Gastroesophageal sphincter (tissue), 4 donors: ENCODE measurements around the gene TCAIM. TPM values are rescaled to one million over a fixed set of nuclear protein-coding genes. Genes with fewer than 3 reads are reported as not detected.

ENCODE experiments used
- ATAC-seq: fragments of 150-250 bp; one replicate; pipeline ENCODE4 v1.9.1; 2016; ENCODE audit warnings: mild to moderate bottlenecking, moderate library complexity
- H3K27ac ChIP-seq, 4 donors: fragments of 200-600 bp; sonication (generic) in 3 of 4; 1 replicate in 3 of 4; 2 replicates in 1 of 4; pipeline ENCODE4 v1.5.1; 2016 to 2019
- H3K27me3 ChIP-seq: fragments of 200-600 bp; sonication (generic); one replicate; pipeline ENCODE4 v1.5.1; 2019
- H3K36me3 ChIP-seq, 2 donors: fragments of 200-600 bp; sonication (generic); one replicate each; pipeline ENCODE4 v1.5.1; 2019; ENCODE audit warnings: control low read depth in 1 of 2
- H3K4me1 ChIP-seq, 3 donors: fragments of 200-600 bp; sonication (generic); 1 replicate in 2 of 3; 2 replicates in 1 of 3; pipeline ENCODE4 v1.5.1; 2016 to 2019; ENCODE audit warnings: control low read depth in 2 of 3
- H3K4me3 ChIP-seq, 2 donors: fragments of 200-600 bp; sonication (generic); one replicate each; pipeline ENCODE4 v1.5.1; 2019; ENCODE audit warnings: mild to moderate bottlenecking in 1 of 2, moderate library complexity in 1 of 2
- H3K9me3 ChIP-seq, 3 donors: fragments of 200-600 bp; sonication (generic); one replicate each; pipeline ENCODE4 v1.5.1; 2017 to 2019; ENCODE audit warnings: control low read depth in 2 of 3
- EP300 ChIP-seq: sonication (generic); formaldehyde crosslinking; IDR thresholded peaks from one replicate; pipeline ENCODE4 v1.6.1; 2017; ENCODE audit warnings: antibody characterized with exemption, mild to moderate bottlenecking
- POLR2A ChIP-seq, 2 donors: fragments of 450-650 bp; IDR thresholded peaks; one replicate each; pipeline ENCODE4 v1.6.1; 2017; ENCODE audit warnings: antibody characterized with exemption in 2 of 2, mild to moderate bottlenecking in 2 of 2, moderate library complexity in 1 of 2
- POLR2AphosphoS5 ChIP-seq: sonication (generic); formaldehyde crosslinking; IDR thresholded peaks from one replicate; pipeline ENCODE4 v1.6.1; 2017; ENCODE audit warnings: antibody characterized with exemption
- WGBS, 2 donors: methylation state at CpG; one replicate each; pipeline ENCODE4 v1.1.5; 2018; ENCODE audit warnings: low coverage in 1 of 2; 5-methylcytosine and 5-hydroxymethylcytosine counted together
- total RNA-seq, 4 donors: library from RNA; depleted of rRNA; stranded (reverse); fragments of >200 nt; gene quantifications; one replicate each; pipeline ENCODE4 v1.1.0, GENCODE V29; 2016
- TF ChIP-seq, protein P1 (sequence below), 4 experiments: fragments of 200-600 bp in 2 of 4; fragments of 450-650 bp in 2 of 4; sonication (generic) in 1 of 4; IDR thresholded peaks; one replicate each; pipeline ENCODE4 v1.5.1; 2017 to 2019; ENCODE audit warnings: antibody characterized with exemption in 4 of 4, mild to moderate bottlenecking in 2 of 4, moderate library complexity in 2 of 4

The TCAIM gene
- total RNA-seq, 4 donors from 2014 or later: 25.8 to 56.2 (median 45.9) TPM

DNA sequence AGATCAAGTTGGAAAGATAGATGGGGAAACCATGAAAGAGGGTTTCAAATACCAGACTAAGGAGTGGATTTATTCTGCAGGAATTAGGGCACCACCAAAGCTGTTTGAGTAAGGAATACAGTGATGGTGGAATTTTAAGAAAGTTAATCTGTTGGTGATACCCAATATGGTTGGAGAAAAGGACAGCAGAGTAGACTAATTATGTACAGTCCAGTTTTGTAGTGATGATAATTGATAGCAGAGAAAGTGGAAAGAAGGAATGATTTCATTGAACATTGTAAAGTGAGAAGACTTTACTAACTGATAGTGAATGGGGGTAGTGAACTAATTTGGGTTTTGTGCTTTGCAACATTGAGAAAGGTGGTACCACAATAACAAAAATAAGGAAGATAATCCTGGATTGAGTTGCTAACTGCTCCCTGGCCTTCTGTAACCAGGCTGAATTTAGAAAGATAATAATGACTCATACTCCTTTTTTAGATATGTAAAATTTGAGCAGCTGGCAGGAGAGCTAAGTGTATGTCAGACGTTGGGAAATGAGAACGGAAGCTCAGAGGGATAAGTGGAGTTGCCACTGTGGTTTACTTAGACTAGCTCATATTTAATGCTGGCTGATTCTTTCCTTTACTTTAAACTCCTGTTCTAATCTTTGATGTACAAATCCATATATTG lies 16.9 kb downstream of the TCAIM start:
- no peaks in the 10 kb centered on the region for H3K27me3 ChIP-seq
- H3K4me3 ChIP-seq: no peak overlapping the region
- peak; percentile 90 for ATAC-seq
- 6 to 15% methylated on average over 2 of the region's 2 CpGs for WGBS, 2 donors
- H3K27ac ChIP-seq: peak overlapping the region; percentile 59 to 67 (median 65)
- peaks cover 0 to 15% of the 10 kb centered on the region in 2 donors for H3K36me3 ChIP-seq
- TF ChIP-seq, protein P1, sequence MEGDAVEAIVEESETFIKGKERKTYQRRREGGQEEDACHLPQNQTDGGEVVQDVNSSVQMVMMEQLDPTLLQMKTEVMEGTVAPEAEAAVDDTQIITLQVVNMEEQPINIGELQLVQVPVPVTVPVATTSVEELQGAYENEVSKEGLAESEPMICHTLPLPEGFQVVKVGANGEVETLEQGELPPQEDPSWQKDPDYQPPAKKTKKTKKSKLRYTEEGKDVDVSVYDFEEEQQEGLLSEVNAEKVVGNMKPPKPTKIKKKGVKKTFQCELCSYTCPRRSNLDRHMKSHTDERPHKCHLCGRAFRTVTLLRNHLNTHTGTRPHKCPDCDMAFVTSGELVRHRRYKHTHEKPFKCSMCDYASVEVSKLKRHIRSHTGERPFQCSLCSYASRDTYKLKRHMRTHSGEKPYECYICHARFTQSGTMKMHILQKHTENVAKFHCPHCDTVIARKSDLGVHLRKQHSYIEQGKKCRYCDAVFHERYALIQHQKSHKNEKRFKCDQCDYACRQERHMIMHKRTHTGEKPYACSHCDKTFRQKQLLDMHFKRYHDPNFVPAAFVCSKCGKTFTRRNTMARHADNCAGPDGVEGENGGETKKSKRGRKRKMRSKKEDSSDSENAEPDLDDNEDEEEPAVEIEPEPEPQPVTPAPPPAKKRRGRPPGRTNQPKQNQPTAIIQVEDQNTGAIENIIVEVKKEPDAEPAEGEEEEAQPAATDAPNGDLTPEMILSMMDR (IDR thresholded peaks at IDR 0.05): no peak
- peak; percentile 86 for TF ChIP-seq POLR2AphosphoS5
- H3K4me1 ChIP-seq: peaks cover 0 to 16% (median 9%) of the 10 kb centered on the region in 3 donors
- no peaks in the 10 kb centered on the region for H3K9me3 ChIP-seq

DNA sequence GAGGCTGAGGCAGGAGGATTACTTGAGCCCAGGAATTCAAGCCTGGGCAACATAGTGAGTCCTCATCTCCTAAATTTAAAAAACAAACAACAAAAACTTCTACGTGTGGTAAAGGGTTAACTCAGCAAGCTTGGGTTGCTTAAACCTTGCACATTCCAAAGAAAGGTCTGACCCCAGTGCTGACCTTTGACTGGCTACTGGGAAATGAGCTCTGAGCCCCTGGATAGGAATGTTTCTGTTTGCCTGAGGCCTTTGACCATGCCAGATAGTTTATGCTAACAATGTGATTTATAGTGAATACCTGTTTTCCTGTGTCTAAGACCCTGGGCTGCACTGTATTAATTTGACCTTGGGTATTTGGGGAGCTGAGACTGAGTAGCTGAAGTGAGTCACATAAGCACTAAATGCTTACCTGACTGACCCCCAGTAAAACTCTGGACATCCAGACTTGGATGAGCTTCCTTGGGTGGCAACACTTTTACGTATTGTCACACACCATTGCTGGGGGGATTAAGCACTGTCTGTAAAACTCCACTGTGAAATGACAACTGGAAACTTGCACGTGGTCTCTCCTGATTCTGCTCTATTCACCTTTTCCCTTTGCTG lies 20.7 kb downstream of the TCAIM start:
- Histone ChIP-seq H3K27me3 (no peaks in the 10 kb centered on the region), H3K4me1 (peaks cover 0 to 16% (median 9%) of the 10 kb centered on the region in 3 donors), H3K4me3 (no peak overlapping the region), H3K36me3 (peaks cover 0 to 29% of the 10 kb centered on the region in 2 donors), H3K27ac (no peak overlapping the region), H3K9me3 (no peaks in the 10 kb centered on the region)
- TF ChIP-seq POLR2AphosphoS5: no peak
- TF ChIP-seq, protein P1 (IDR thresholded peaks at IDR 0.05): no peak
- TF ChIP-seq POLR2A (IDR thresholded peaks at IDR 0.05): no peak
- TF ChIP-seq EP300: no peak
- ATAC-seq: no peak
- WGBS, 2 donors: 48 to 54% methylated on average over 3 of the region's 3 CpGs

DNA sequence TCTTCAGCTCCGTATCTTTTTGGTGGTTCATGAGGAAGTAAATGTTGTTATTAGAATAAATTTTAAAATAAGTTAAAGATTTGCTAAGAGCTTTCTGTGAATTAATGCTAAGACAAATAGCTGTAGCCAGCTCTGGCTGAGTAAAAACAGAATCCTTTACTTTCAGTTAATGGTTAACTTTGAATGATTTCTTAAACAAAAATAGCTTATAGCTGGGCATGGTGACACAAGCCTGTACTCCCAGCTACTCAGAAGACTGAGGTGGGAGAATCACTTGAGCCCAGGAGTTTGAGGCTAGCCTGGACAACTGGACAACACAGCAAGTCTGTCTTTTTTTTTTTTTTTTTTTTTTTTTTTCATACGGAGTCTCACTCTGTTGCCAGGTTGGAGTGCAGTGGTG lies 25.0 kb downstream of the TCAIM start:
- no peak for ATAC-seq

DNA sequence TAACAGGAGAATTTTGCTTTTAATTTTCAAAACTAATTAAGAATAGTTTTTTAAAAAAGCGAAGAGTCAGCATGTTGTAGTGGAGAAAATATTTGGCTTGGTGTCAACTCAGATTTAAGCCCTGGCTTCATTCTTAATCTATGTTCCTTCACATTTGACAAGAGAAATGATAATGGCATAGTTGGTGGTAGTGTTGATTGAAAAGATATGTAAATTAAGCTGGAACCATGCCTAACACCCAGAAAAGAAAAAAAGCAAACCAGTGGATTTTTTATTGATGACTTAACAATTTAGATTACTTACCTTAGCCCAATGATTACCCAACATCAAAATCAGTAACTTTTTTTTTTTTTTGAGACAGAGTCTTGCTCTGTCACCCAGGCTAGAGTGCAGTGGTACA lies 27.4 kb downstream of the TCAIM start:
- TF ChIP-seq POLR2A (IDR thresholded peaks at IDR 0.05) (no peak), EP300 (no peak), POLR2AphosphoS5 (no peak)
- TF ChIP-seq, protein P1 (IDR thresholded peaks at IDR 0.05): no peak
- H3K4me1 ChIP-seq: no peaks in the 10 kb centered on the region
- no peaks in the 10 kb centered on the region for H3K9me3 ChIP-seq
- H3K27me3 ChIP-seq: no peaks in the 10 kb centered on the region
- H3K36me3 ChIP-seq: peaks cover 0 to 65% of the 10 kb centered on the region in 2 donors
- H3K4me3 ChIP-seq: no peak overlapping the region
- no peak for ATAC-seq
- 75 to 100% methylated on average over 1 of the region's 1 CpG for WGBS, 2 donors
- H3K27ac ChIP-seq: no peak overlapping the region

More for the DNA sequence above, 25.0 kb downstream of the TCAIM start:
- H3K27ac ChIP-seq: no peak overlapping the region
- H3K27me3 ChIP-seq: no peaks in the 10 kb centered on the region
- peaks cover 0 to 56% of the 10 kb centered on the region in 2 donors for H3K36me3 ChIP-seq
- WGBS, 2 donors: 92 to 100% methylated on average over 1 of the region's 2 CpGs
- TF ChIP-seq, protein P1 (IDR thresholded peaks at IDR 0.05): no peak
- no peak for TF ChIP-seq POLR2AphosphoS5
- TF ChIP-seq POLR2A (IDR thresholded peaks at IDR 0.05): no peak
- TF ChIP-seq EP300: no peak
- no peak overlapping the region for H3K4me3 ChIP-seq
- H3K9me3 ChIP-seq: no peaks in the 10 kb centered on the region
- H3K4me1 ChIP-seq: no peaks in the 10 kb centered on the region

DNA sequence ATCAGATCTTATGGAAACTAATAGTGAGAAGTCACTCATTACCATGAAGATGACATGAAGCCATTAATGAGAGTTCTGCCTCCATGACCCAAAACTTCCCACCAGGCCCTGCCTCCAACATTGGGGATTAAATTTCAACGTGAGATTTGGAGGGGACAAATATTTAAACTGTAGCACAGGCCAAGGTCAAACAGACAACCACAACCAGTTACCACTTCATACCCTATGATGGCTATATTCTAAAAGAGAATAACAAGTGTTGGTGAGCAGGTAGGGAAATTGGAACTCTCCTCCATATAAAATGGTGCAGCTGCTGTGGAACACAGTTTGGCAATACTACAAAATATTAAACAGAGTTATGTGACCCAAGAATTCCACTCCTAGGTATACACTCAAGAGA lies 36.9 kb downstream of the TCAIM start:
- H3K36me3 ChIP-seq: peaks cover 0 to 27% of the 10 kb centered on the region in 2 donors
- no peak for ATAC-seq
- TF ChIP-seq, protein P1 (IDR thresholded peaks at IDR 0.05): no peak
- TF ChIP-seq EP300: no peak
- TF ChIP-seq POLR2AphosphoS5: no peak
- no peak for TF ChIP-seq POLR2A (IDR thresholded peaks at IDR 0.05)

More for the DNA sequence above, 36.9 kb downstream of the TCAIM start:
- Histone ChIP-seq H3K4me1 (no peaks in the 10 kb centered on the region), H3K9me3 (no peaks in the 10 kb centered on the region), H3K27ac (no peak overlapping the region), H3K27me3 (no peaks in the 10 kb centered on the region), H3K4me3 (no peak overlapping the region)
- 100% methylated on average over 1 of the region's 1 CpG; no CpG with 5 or more reads in 1 of the 2 donors for WGBS, 2 donors
